ENCODE results near the gene HRH3.

DNA sequence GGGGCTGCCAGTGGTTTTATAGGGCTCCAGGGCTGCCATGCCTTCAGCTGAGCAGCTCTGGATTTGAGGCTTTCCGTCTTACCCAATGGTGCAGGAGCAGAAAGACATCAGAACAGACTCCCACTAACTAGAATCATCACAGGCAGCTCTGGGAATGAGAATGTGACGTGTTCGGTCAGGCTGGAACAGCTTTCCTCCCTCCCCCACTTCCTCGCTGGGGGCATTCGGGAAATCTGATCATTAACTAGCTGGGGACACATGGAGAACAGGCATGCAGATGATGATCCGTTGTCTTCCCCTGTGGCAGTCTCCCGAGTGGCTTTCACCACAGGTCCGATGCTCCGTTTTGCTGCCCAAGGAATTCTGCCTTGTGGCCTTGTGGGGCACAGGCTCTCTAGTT lies 42.8 kb downstream of the HRH3 start:
- TF ChIP-seq POLR2AphosphoS5 (IDR thresholded peaks at IDR 0.05): no peak
- TF ChIP-seq, protein P1, sequence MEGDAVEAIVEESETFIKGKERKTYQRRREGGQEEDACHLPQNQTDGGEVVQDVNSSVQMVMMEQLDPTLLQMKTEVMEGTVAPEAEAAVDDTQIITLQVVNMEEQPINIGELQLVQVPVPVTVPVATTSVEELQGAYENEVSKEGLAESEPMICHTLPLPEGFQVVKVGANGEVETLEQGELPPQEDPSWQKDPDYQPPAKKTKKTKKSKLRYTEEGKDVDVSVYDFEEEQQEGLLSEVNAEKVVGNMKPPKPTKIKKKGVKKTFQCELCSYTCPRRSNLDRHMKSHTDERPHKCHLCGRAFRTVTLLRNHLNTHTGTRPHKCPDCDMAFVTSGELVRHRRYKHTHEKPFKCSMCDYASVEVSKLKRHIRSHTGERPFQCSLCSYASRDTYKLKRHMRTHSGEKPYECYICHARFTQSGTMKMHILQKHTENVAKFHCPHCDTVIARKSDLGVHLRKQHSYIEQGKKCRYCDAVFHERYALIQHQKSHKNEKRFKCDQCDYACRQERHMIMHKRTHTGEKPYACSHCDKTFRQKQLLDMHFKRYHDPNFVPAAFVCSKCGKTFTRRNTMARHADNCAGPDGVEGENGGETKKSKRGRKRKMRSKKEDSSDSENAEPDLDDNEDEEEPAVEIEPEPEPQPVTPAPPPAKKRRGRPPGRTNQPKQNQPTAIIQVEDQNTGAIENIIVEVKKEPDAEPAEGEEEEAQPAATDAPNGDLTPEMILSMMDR (IDR thresholded peaks at IDR 0.05): no peak
